Femur (tissue), 1 donor: Measurements from ENCODE around the gene CFAP70.
A peak's percentile ranks its signal among the peaks of the same experiment; 100 is the strongest.
"Not testable (repeated sequence)": the region's sequence is repeated elsewhere in the genome, so short reads cannot be mapped to it uniquely, and the experiment has no call there.

Experiments used
- DNase-seq: peaks from one replicate; pipeline ENCODE4 v3.0.0-alpha.2; 2017

The CFAP70 gene

DNA sequence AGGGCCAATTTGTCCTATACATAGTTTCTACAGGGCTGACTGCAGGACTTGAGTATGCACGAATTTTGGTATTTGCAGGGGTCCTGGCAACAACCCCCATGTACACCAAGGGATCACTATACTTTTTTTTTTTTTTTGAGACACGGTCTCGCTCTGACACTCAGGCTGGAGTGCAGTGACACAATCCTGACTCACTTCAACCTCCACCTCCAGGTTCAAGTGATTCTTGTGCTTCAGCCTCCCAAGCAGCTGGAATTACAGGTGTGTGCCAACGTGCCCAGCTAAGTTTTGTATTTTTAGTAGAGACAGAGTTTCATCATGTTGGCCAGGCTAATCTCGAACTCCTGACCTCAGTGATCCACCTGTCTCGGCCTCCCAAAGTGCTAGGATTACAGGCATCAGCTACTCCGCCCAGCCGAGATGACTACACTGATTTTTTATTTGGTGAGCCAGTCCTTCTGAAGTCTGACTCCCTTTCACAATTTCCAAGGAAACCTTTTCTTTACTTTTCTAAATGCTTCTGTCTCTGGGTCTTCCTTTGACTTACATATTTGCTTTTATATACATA lies 19.8 kb downstream of the CFAP70 start:
- DNase-seq: no peak

DNA sequence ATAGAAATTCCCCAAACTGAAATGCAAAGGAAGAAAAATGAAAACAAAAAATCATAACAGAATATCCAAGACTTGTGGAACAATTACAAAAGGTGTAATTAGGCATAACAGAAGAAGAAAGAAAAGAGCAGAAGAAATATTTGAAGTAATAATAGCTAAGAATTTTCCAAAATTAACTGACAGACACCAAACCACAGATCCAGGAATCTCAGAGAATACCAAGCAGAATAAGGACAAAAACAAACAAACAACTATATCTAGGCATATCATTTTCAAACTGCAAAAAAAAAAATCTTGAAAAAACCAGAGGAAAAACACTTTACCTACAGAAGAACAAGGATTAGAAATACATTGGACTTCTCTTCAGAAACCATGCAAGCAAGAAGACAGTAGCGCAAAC lies 25.5 kb downstream of the CFAP70 start:
- DNase-seq: no peak

DNA sequence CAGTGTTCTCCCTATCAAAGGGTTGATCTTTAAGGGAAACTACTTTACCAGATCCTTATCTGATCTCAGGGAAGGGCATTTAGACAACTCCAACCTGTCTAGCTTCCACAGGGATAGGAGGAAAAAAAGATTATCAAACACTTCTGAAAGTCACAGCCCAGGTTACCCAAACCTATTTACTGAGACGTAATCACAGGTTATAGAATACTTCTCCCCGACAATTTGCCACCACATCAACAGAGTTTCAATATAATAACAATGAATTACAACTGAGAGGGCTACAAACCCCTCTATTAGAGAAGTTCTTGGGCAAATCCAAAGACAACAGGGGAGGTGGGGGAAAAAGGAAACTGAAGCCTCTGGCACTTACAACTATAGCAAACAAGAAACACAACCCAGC lies 26.3 kb downstream of the CFAP70 start:
- no peak for DNase-seq

DNA sequence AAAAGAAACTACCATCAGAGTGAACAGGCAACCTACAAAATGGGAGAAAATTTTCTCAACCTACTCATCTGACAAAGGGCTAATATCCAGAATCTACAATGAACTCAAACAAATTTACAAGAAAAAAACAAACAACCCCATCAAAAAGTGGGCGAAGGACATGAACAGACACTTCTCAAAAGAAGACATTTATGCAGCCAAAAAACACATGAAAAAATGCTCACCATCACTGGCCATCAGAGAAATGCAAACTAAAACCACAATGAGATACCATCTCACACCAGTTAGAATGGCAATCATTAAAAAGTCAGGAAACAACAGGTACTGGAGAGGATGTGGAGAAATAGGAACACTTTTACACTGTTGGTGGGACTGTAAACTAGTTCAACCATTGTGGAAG lies 30.1 kb downstream of the CFAP70 start:
- DNase-seq: not testable (repeated sequence)

- not testable (repeated sequence) for DNase-seq
These were observed 33.4 kb downstream of the CFAP70 start for GRCh38 chr10:73325290-73325689.

GRCh38 chr10:73323582-73323981 lies 35.1 kb downstream of the CFAP70 start:
- not testable (repeated sequence) for DNase-seq

GRCh38 chr10:73310475-73310874 lies 48.2 kb downstream of the CFAP70 start:
- no peak for DNase-seq

DNA sequence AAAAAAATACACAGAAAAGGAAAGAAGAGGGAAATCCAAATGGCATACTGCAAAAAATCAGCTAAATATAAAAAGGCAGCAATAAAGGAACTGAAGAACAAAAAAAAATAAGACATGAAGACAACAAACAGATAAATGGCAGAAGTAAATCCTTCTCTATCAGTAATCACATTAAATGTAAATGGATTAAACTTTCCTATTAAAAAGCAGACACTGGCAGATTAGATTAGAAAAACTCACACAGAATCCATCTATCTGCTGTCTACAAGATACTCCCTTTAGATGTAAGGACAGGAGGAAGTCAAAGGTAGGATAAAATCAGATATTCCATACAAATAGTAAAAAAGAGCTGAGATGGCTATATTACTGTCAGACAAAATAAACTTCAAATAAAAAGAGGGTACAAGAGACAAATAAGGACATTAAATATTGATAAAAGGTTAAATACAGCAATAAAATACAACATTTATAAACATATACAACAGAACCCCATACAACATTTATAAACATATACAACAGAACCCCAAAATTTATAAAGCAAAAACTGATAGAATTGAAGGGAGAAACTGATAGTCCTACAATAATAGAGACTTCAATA lies 51.4 kb downstream of the CFAP70 start:
- no peak for DNase-seq

DNA sequence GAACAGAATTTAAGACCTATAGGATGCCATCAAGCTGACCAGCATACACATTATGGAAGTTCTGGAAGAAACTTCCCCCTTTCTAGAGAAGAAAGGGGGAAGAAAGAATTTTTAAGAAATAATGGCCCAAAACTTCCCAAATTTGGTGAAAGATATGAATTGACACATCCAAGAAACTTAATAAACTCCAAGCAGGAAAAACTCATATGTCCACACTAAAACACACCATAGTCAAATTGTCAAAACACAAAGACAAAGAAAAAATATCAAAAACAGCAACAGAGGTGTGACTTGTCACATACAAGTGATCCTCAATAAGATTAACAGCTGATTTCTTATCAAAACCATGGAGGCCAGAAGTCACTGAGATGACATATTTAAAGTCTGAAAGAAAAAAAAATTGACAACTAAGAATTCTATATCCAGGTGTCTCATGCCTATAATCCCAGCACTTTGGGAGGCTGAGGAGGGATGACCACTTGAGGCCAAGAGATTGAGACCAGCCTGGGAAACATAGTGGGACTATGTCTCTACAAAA lies 52.4 kb downstream of the CFAP70 start:
- DNase-seq: no peak

- no peak for DNase-seq
These were observed 61.7 kb downstream of the CFAP70 start for GRCh38 chr10:73296946-73297345.

DNA sequence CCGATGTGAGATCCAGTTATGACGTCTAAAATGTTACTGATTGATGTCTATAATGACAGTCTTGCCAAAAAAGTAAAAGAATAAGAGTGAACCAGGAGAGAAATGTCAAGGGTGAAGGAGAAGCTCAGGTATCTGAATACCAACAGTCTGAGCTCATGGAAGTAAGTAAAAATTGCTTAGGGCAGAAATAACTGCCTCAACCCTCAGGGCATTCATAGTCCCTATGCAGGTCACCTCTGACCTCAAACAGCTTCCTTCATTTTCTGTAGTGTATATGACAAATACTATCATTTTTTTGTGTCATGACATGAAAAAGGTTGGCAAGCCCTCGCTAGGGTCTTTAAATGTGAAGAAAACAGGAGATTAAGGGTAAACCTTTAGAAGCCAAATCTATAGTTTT lies 65.2 kb downstream of the CFAP70 start:
- DNase-seq: no peak

- DNase-seq: no peak
These were observed 68.7 kb downstream of the CFAP70 start for GRCh38 chr10:73289958-73290357.

- DNase-seq: no peak
These were observed 71.2 kb downstream of the CFAP70 start for GRCh38 chr10:73287441-73287840.

- no peak for DNase-seq
These were observed 77.6 kb downstream of the CFAP70 start for GRCh38 chr10:73281097-73281496.

- DNase-seq: no peak
These were observed 94.2 kb downstream of the CFAP70 start for GRCh38 chr10:73264423-73264822.

GRCh38 chr10:73263693-73264347 lies 94.8 kb downstream of the CFAP70 start:
- DNase-seq: no peak

GRCh38 chr10:73262880-73263555 lies 95.6 kb downstream of the CFAP70 start:
- no peak for DNase-seq

- no peak for DNase-seq
These were observed 96.4 kb downstream of the CFAP70 start for GRCh38 chr10:73262105-73262730.

DNA sequence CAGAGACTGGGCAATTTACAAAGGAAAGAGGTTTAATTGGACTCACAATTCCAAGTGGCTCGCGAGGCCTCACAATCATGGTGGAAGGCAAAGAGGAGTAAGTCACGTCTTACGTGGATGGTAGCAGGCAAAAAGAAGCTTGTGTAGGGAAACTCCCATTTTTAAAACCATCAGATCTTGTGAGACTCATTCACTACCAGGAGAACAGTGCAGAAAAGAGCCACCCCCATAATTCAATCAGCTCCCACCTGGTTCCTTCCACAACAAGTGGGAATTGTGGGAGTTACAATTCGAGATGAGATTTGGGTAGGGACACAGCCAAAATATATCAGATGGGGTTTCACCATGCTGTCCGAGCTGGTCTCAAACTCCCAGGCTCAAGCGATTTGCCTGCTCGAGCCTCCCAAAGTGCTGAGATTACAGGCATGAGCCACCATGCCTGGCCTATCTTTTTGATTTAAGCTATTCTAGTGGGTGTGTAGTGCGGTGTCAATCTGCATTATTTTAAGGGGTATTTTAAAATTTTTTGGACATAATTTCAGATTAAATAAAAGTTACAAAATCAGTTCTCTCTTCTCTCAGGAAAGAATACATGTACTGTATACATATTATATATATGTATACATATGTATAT lies 97.2 kb downstream of the CFAP70 start:
- no peak for DNase-seq

- DNase-seq: not testable (repeated sequence)
These were observed 100.1 kb downstream of the CFAP70 start for GRCh38 chr10:73258612-73259011.

DNA sequence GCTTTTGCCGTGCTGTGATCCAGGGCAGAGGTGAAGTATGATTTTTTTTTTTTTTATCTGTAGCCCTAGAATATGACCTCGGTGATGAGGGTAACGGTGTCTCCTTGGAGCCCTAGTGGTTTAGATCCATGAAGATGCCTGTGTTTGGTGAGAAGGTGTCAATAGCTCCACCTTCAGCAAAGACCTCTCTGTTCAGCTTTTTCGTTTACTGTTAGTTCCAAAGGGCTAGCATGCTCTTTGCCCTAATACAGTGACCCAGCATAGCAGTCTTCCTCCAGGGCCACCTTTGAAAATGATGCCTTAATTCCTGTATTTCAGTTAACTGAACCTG lies 105.5 kb downstream of the CFAP70 start:
- DNase-seq: no peak

DNA sequence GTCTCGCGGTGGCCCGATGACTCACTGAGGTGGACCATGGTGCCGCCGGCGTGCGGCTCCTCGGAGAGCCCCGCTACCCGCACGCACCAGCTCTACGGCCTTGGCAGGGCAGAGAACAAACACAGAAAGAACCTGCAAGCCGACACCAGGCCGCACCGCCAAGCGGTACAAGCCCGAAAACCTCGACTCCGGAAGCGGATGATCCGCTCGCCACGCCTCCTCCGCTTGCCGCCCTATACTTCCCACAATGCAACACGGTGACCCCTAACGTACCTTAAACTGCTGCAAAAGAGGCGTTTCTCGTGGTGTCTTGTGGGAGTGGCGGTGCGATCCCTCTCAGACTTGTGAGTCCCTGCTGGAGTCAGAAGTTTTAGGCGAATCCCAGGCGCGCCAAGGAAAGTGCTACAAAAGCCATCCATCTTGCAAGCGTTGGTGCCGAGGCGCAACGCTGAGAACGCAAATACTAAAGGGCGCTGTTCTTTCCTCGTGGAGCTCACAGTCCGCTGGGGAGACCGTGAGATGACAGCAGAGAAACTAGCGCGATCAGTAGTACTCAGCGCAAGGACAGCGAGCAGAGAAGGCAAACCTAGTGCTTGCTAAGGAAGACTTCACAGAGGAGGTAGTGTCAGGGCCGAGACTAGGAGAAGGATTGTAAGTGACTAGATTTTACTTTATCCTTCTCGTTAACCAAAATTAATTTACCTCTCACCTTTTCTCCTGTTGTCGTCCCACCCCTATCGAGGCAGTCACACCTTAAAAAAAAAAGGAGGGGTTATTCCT lies 106.0 kb downstream of the CFAP70 start, which contains the start of gene MRPS16:
MRPS16 (minus strand) TSS at position 200 of the 780 bp plus-strand sequence; CDS start at position 38, 162 bp downstream.
- DNase-seq: peak; percentile 97
